Measurements from ENCODE around the gene HIPK4. TPM values are rescaled to one million over a fixed set of nuclear protein-coding genes. Genes with fewer than 3 reads are reported as not detected.

Gene HIPK4
- total and polyA plus RNA-seq, 9 of the 15 experiments (the other 6 are each of a cell fraction or from before 2014, with no cell fraction given) = 0.06 to 0.09 TPM; not detected in 7

DNA sequence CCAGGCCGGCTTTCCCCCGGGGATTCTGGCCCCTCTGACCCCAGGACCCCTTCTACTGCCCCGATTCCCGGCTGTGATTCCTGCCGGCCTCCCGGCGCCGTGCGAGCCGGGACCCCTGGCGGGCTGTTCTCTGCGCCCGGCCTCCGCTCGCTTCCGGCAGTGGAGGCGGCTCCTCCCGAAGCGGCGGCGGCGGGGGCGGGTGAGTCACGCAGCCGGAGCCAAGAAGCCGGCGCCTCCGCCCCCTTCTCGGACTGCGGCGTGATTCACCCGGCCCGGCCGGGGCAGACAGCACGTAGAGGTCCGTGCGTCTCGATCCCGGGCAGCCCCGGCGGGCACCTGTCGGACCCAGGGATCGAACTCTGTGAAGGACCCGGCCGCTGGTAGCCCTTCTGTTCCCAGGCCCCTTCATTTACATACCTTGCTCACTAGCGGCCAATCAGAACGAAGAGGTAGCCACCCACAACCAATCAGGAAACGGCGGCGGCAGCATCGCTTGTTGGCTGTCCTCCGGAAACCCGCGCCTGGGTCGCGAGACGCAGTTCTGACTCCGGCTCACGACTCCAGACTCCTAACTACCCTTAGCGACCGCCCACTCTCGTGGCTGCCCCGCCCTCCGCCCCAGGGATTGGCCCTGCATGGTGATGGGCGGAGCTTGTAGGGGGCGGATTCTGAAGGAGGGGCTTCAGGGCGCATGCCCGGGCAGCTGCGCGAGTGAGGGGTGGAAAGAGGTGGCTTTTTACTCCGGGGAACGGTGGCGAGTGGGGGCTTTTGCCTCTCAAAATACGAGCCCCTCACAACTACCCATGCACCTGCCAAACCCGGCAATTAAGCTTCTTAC, 35.7 kb upstream of the HIPK4 start, which contains the start of gene SERTAD1 (continued):
- TF ChIP-seq ZNF696 (CRISPR knock-in tag; conservative IDR thresholded peaks at IDR 0.05) (no peak), SMARCA4 (IDR thresholded peaks at IDR 0.05) (peak; percentile 42; the same call in 1 of the 2 replicates), NCOA1 (IDR thresholded peaks at IDR 0.05; ENCODE audit: low read depth) (no peak), PHB (CRISPR knock-in tag; IDR thresholded peaks at IDR 0.05) (no peak), ZNF3 (CRISPR knock-in tag; IDR thresholded peaks at IDR 0.05) (no peak), HLTF (IDR thresholded peaks at IDR 0.05) (no peak), MTA1 (IDR thresholded peaks at IDR 0.05; ENCODE audit: borderline replicate concordance) (no peak), ZNF75A (CRISPR knock-in tag; IDR thresholded peaks at IDR 0.05) (no peak), ZNF785 (CRISPR knock-in tag; IDR thresholded peaks at IDR 0.05) (no peak), KDM2B (CRISPR knock-in tag; IDR thresholded peaks at IDR 0.05) (no peak), ZNF717 (CRISPR knock-in tag; IDR thresholded peaks at IDR 0.05) (no peak), RBM34 (IDR thresholded peaks at IDR 0.05; ENCODE audit: borderline replicate concordance, insufficient read depth, low read length) (no peak), KLF16 (IDR thresholded peaks at IDR 0.05) (no peak), CREB1 (IDR thresholded peaks at IDR 0.05) (no peak), CREB1 (CRISPR knock-in tag; IDR thresholded peaks at IDR 0.05) (peak; percentile 36; the same call in 1 of the 2 replicates), ZNF12 (CRISPR knock-in tag; IDR thresholded peaks at IDR 0.05) (peak; percentile 79; the same call in 1 of the 2 replicates), ZNF583 (CRISPR knock-in tag; IDR thresholded peaks at IDR 0.05) (no peak), KDM1A (IDR thresholded peaks at IDR 0.05) (peak; percentile 98), CHCHD3 (CRISPR knock-in tag; IDR thresholded peaks at IDR 0.05) (no peak)
- TF ChIP-seq, protein P1, sequence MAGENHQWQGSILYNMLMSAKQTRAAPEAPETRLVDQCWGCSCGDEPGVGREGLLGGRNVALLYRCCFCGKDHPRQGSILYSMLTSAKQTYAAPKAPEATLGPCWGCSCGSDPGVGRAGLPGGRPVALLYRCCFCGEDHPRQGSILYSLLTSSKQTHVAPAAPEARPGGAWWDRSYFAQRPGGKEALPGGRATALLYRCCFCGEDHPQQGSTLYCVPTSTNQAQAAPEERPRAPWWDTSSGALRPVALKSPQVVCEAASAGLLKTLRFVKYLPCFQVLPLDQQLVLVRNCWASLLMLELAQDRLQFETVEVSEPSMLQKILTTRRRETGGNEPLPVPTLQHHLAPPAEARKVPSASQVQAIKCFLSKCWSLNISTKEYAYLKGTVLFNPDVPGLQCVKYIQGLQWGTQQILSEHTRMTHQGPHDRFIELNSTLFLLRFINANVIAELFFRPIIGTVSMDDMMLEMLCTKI (IDR thresholded peaks at IDR 0.05; ENCODE audit: partially characterized antibody) = no peak
- TF ChIP-seq, protein P2, sequence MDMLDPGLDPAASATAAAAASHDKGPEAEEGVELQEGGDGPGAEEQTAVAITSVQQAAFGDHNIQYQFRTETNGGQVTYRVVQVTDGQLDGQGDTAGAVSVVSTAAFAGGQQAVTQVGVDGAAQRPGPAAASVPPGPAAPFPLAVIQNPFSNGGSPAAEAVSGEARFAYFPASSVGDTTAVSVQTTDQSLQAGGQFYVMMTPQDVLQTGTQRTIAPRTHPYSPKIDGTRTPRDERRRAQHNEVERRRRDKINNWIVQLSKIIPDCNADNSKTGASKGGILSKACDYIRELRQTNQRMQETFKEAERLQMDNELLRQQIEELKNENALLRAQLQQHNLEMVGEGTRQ (CRISPR knock-in tag; IDR thresholded peaks at IDR 0.05) = no peak
- TF ChIP-seq, protein P3, sequence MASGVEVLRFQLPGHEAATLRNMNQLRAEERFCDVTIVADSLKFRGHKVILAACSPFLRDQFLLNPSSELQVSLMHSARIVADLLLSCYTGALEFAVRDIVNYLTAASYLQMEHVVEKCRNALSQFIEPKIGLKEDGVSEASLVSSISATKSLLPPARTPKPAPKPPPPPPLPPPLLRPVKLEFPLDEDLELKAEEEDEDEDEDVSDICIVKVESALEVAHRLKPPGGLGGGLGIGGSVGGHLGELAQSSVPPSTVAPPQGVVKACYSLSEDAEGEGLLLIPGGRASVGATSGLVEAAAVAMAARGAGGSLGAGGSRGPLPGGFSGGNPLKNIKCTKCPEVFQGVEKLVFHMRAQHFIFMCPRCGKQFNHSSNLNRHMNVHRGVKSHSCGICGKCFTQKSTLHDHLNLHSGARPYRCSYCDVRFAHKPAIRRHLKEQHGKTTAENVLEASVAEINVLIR (CRISPR knock-in tag; IDR thresholded peaks at IDR 0.05) = no peak

All from K562 (cell line).